Putamen (tissue), 1 donor: ENCODE data around the gene ERV3-1.
"Not testable (repeated sequence)": the region's sequence is repeated elsewhere in the genome, so short reads cannot be mapped to it uniquely, and the experiment has no call there.

ENCODE experiments used
- DNase-seq: peaks from one replicate; pipeline ENCODE4 v3.0.0-alpha.2; 2016; ENCODE audit warnings: low spot score

Gene ERV3-1

DNA sequence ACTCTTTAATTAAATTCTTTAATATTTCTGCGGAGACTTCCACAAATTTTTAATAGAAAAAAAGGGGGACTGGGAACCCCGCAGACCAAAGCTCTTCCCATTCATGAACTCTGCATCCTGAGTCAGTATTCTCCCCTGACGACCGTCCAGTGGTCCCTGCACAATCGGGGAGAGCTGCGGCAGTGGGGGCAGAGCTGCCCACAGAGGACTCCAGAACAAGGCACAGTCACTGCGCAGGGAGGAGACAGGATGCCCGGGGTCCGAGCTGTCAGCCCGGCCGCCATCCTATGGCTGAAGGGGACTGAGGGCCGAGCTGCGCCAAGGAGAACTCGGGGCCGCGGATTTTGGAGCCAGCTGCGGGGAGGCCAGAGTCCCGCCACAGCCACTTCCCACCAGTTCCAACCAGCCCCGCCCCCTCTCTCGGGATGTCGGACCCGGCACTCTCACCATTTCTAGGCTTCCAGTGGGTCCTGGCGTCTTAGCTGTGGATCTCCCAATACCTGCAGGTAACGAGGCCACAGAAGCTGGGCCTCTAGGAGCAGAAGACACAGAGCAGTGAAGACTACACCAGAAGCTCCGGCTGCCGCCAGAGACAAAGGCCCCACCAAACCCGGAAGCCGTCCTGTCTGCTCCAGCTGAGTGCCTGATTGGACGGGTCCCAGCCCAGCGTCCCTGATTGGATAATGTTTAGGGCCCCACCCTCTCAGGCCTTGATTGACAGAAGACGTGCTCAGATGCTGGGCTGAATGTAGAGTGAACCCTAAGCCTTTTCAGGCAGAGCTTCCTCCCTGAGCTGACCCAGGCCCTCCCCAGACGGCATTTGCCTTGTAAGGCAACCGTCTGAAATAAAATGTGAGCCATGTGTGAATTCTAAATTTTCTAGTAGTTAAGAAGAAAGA is at the start of gene ERV3-1:
Gene ERV3-1, minus strand, starts transcription at position 594 of the 899 bp plus-strand sequence. CDS start 13,661 bp downstream, outside the sequence.
- peak; percentile 98 for DNase-seq

- not testable (repeated sequence) for DNase-seq
Observed at GRCh38 chr7:65055786-65056185, 49.3 kb upstream of the ERV3-1 start.

DNA sequence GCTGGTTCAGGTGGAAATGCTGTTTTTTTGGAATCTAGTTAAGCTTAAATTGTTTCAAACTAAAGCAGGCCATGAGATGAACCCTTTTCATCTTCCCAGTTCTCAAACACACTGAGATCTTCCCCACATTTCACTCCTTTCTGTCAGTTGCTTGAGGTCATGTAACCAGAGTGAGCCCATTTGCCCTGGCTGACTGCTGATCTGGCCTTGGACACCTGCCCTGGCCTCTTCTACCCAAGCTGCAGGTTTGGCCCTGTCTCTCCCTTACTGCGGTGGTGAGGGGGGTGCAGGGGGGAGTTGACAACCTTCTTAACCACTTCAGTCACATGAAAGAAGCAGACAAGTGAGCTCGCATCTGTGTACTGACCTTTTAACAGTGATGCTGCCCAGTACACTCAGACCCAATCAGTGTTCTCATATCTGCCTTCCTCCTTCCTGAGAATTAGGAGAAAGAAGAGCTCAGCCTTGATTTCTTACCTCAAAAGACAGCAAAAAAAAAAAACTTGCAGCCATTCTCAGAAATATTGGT is 48.0 kb upstream of the ERV3-1 start:
- DNase-seq: not testable (repeated sequence)

GRCh38 chr7:65051654-65052053 is 45.2 kb upstream of the ERV3-1 start:
- not testable (repeated sequence) for DNase-seq

DNA sequence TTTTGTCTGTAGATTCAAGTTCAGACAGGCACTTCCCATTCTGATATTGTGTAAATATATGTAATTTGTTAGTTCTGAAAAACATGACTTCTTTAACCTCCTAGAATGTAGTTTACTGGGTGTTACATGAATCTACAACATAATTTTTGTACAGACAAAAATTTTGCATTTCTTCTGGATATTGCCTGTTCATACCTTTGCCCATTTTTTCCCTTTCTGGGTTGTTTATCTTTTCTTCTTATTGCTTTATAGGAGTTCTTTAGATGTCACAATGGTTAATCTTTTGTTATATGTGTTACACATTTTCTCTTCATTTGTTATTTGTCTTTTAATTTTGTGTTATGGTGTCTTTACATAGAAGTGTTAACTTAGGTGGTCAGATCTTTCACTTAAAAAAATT is 44.7 kb upstream of the ERV3-1 start:
- not testable (repeated sequence) for DNase-seq

DNA sequence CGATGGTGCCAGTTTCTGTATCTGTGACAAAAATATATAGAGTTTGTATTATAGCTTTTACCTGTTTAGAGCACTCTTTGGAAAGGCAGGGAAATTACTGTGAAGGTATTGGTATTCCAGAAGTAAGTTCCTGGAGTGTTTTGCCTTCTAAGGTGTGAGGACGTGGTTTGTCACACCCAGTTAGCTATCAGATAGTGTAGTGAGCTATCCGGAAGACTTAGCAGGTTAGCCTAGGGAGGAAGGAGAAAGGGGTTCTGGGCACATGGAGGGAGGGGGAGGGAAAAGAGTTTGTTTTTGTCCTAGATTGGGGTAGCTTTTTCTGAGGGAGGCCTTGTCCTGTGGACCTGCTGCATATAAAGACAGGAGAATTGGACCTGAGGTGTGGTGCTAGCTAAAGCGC is 39.8 kb upstream of the ERV3-1 start:
- DNase-seq: not testable (repeated sequence)

DNA sequence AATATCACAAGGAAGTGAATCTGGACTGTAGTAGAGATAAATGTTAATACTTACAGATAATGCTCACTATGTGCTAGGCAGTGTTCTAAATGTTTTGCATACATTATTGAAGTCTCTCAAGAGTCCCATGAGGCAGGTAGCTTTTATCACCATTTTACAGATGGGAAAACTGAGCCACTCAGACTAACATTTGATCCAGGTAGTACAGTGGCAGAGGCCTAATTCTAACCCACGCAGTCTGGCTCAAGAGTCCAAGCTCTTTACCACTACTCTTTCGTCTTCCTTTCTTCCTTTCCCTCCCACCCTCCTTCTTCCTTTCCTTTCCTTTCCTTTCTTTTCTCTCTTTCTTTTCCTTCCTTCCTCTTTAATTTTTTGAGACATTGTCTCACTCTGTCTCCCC is 39.1 kb upstream of the ERV3-1 start:
- not testable (repeated sequence) for DNase-seq

DNA sequence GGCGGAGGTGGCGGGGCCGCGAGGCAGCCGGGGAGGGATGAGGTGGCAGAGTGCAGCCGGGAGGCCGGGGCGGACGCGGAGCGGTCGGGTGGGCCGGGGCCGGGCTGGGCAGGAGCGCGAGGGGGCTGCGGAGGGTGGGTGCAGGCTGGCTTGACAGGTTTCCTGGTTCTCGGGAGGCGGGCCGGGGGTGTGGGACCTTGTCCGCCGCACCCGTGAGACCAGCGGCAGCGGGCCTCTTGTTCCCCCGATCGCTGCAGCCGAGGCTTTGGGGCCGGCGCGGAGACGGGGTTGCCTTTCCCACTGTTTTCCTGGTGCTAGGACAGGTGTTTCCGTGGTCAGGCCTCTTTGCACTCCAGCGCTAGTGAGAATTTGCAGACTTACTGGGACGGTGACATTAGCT is 32.3 kb upstream of the ERV3-1 start:
- DNase-seq: peak; percentile 14

DNA sequence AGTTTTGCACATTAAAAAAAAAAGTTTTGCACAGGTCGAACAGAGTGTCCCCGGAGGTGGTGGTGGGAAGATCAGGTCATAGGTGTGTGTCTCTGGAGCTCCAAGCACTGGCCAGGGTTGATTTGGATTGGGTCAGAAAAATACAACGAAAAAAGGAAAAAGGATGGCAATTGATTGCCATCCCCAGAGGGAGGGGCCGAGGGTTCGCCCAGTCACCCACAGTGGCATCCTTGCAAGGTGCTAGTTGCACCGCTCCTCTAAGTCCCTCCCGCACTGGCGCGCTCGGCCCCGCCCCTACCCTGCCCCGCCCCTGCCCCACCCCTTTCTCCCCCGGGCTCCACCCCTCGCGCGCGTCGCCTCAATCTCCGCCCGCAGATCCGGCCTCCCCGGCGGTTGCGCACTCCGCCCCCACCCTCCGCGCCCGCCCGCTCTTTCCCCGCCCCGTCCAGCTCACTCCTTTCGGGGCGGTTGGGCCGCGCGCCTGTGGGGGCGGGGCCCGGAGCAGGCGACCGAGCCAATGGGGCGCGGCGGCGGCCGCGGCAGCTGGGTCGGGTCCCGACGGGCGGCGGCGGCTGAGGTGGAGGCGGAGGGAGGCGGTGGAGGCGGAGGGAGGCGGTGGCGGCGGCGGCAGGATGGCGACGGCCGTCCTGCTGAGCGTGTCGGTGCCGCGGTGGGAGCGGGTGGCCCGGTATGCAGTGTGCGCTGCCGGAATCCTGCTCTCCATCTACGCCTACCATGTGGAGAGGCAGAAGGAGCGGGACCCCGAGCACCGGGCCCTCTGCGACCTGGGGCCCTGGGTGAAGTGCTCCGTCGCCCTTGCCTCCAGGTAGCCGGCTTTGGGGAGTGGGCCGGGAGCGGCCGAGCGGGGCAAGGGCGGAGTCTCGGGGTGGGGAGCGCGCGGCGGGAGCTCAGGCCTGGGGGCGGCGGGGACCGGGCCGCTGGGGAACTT is 31.5 kb upstream of the ERV3-1 start:
- DNase-seq: peak; percentile 96

DNA sequence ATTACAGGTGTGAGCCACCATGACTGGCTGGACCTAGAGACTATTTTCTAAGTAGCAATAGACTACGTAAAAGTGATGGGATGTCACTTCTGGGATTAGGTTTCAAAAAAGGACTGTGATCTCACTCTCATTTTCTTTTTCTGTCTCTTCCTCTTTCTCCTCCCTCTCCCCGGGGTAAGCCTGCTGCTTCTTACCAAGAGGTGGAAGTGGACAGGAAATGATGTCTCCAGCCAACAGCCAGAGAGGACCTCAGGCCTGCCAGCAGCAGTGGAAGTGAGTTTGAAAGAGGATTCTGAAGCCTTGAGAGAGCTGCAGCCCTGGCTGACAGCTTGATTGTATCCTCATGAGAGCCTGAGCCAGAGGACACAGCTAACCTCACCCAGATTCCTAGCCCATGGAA is 30.0 kb upstream of the ERV3-1 start:
- not testable (repeated sequence) for DNase-seq

GRCh38 chr7:65035469-65035868 is 29.0 kb upstream of the ERV3-1 start:
- not testable (repeated sequence) for DNase-seq

DNA sequence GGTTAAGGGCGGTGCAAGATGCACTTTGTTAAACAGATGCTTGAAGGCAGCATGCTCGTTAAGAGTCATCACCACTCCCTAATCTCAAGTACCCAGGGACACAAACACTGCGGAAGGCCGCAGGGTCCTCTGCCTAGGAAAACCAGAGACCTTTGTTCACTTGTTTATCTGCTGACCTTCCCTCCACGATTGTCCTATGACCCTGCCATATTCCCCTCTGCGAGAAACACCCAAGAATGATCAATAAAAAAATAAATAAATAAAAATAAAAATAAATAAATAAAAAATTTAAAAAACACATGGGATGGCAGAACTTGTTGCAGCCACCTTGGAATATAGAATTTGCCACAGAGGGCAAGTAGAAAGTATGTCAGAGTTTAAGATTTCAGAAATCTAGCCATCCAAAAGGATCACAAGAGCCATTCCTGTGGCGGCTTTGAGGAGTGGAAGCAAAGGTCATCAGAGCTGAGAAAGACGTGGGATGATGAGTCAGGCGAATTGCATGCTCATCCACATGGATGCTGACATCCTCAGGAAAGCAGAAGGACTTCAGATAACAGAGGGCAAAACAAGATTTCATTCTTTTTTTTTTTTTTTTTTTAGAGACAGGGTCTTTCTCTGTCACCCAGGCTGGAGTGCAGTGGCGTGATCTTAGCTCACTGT is 27.8 kb upstream of the ERV3-1 start:
- not testable (repeated sequence) for DNase-seq

GRCh38 chr7:65033391-65033790 is 26.9 kb upstream of the ERV3-1 start:
- not testable (repeated sequence) for DNase-seq

- not testable (repeated sequence) for DNase-seq
Observed at GRCh38 chr7:65025023-65025422, 18.5 kb upstream of the ERV3-1 start.

GRCh38 chr7:65020978-65021377 is 14.5 kb upstream of the ERV3-1 start:
- not testable (repeated sequence) for DNase-seq

DNA sequence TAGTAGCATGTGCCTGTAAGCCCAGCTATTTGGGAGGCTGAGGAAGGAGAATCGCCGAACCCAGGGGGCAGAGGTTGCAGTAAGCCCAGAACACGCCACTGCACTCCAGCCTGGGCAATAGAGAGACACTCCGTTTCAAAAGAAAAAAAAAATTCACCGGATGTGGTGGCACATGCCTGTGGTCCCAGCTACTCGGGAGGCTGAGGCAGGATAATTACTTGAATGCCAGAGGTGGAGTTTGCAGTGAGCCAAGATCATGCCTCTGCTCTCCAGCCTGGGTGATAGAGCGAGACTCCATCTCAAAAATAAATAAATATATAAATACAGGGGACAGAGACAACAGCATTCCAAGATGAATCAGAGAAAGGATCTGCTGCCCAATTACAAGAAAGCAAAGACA is 3.4 kb upstream of the ERV3-1 start:
- DNase-seq: not testable (repeated sequence)

- not testable (repeated sequence) for DNase-seq
Observed at GRCh38 chr7:65009394-65009793, 2.9 kb upstream of the ERV3-1 start.

- DNase-seq: not testable (repeated sequence)
Observed at GRCh38 chr7:65007036-65007435, 549 bp upstream of the ERV3-1 start.

GRCh38 chr7:65004575-65004974 is 1.9 kb downstream of the ERV3-1 start:
- no peak for DNase-seq

DNA sequence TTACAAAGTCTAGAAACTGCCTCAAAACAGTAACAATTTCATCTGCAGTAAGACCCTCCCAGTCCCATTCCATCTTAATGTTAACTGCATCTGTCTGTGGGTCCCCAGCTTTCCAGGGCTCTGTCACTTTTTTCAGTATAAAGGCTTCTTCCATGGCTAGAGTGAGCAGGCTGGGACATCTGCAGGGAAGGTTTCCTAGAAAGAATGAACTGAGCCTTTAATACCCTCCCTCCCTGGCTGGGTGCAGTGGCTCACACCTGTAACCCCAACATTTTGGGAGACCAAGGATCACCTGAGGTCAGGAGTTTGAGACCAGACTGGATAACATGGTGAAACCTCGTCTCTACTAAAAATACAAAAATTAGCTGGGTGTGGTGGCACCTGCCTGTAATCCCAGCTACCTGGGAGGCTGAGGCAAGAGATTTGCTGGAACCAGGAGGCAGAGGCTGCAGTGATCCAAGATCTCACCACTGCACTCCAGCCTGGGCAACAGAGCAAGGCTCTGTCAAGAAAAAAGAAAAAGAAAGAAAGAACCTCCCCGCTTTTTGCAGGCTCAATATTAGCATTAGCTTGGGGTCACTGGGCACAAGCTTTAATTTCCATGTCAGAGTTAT is 3.4 kb downstream of the ERV3-1 start:
- no peak for DNase-seq

GRCh38 chr7:65001291-65001814 is 5.1 kb downstream of the ERV3-1 start:
- DNase-seq: no peak
